Heart left ventricle (tissue), 13 donors: Measurements from ENCODE around the gene HLCS.

Experiments used
- CTCF ChIP-seq, 12 donors: fragments of 200-600 bp; sonication (generic) in 4 of 12; IDR thresholded peaks; one replicate each; pipeline versions ENCODE4 v1.5.0 to v1.8.0; 2018 to 2022; ENCODE audit warnings: antibody characterized with exemption in 12 of 12, mild to moderate bottlenecking in 5 of 12
- POLR2A ChIP-seq, 2 donors: fragments of 450-650 bp; IDR thresholded peaks; one replicate each; pipeline ENCODE4 v1.6.1; 2017; ENCODE audit warnings: antibody characterized with exemption in 2 of 2, mild to moderate bottlenecking in 2 of 2, moderate library complexity in 2 of 2
- donor health status: ischemic (EF 13 %, LVEDD 7.1; RV severe dilation, severe dysfunction).
- donor health status: DM: no; HTN: yes; CAD: no.
- donor health status: DM: no; HTN: no; CAD: no.
- donor health status: ischemic (EF 25% LVEDD 6.9; RV normal size, moderate dysfunction).
- donor health status: ischemic (EF 25% LVEDD 5.7; RV mildly dilated, moderate dysfunction).
- donor health status: ischemic (EF 35%, LVEDD 5.7; RV mildly dilated, moderate dysfunction).
- donor health status: nonischemic (EF 11% LVEDD 7.7; RV severe dilation, severe dysfunction).
- donor health status: DM: yes; HTN: yes; CAD: no.
- donor health status: PGD.
- donor health status: ischemic (EF 29% LVEDD 5.4; RV normal size, mild dysfunction).
- donor health status: nonischemic (EF 23%, LVEDD 6.1; RV moderate dilation, normal function).

GRCh38 chr21:36790616-36791015 lies 175.9 kb downstream of the HLCS start:
- TF ChIP-seq CTCF (IDR thresholded peaks at IDR 0.05) (no peak), POLR2A (IDR thresholded peaks at IDR 0.05) (no peak)
